Left colon (tissue), 2 donors: ENCODE measurements around the gene ENDOD1. TPM values are rescaled to one million over a fixed set of nuclear protein-coding genes. Genes with fewer than 3 reads are reported as not detected.
A peak's percentile ranks its signal among the peaks of the same experiment; 100 is the strongest.
"Not testable (repeated sequence)": the region's sequence is repeated elsewhere in the genome, so short reads cannot be mapped to it uniquely, and the experiment has no call there.

ENCODE experiments used
- ATAC-seq: fragments of 200-7000 bp; cut with Tn5 transposase; one replicate; pipeline ENCODE4 v1.9.1; 2020; ENCODE audit warnings: mild to moderate bottlenecking, moderate library complexity
- DNase-seq, 2 donors: peaks; one replicate each; pipeline ENCODE4 v3.0.0-alpha.2; 2020
- intact Hi-C, 2 donors: fragments of 100-400 bp; cut with DNase I in 1 of 2; cut with micrococcal nuclease in 1 of 2; formaldehyde crosslinking; loops; one replicate each; pipeline versions ENCODE4 v1.11.2 to v1.14.0; 2022; cut with DNase I, micrococcal nuclease
- long read RNA-seq: library from polyadenylated mRNA; unstranded; transcript quantifications from one replicate; pipeline ENCODE4 v2.0.0, GENCODE V29; 2021
- total RNA-seq, 2 donors: library from RNA; stranded (reverse); fragmentation: NEBNext Ultra II Directional; extraction: Animal tissue kit (Norgen Biotek cat#: 25700); gene quantifications; one replicate each; pipeline ENCODE4 v1.2.1, GENCODE V29; 2021
- donor health status: DM: no; HTN: no; CAD: no.
- donor health status: DM: yes; HTN: yes; CAD: no.

ENDOD1 gene, protein sequence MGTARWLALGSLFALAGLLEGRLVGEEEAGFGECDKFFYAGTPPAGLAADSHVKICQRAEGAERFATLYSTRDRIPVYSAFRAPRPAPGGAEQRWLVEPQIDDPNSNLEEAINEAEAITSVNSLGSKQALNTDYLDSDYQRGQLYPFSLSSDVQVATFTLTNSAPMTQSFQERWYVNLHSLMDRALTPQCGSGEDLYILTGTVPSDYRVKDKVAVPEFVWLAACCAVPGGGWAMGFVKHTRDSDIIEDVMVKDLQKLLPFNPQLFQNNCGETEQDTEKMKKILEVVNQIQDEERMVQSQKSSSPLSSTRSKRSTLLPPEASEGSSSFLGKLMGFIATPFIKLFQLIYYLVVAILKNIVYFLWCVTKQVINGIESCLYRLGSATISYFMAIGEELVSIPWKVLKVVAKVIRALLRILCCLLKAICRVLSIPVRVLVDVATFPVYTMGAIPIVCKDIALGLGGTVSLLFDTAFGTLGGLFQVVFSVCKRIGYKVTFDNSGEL
- 100 to 1,000 TPM in 1 of 2 donors, 10 to 100 TPM in 1; 98.9 to 108 TPM for total RNA-seq
- long read RNA-seq, full-length matches to known transcripts = 82 of 122 reads
- long read RNA-seq, partial matches to known transcripts = 0 of 122 reads
- long read RNA-seq, other reads (novel, unspliced or antisense) = 40 of 122 reads

DNA sequence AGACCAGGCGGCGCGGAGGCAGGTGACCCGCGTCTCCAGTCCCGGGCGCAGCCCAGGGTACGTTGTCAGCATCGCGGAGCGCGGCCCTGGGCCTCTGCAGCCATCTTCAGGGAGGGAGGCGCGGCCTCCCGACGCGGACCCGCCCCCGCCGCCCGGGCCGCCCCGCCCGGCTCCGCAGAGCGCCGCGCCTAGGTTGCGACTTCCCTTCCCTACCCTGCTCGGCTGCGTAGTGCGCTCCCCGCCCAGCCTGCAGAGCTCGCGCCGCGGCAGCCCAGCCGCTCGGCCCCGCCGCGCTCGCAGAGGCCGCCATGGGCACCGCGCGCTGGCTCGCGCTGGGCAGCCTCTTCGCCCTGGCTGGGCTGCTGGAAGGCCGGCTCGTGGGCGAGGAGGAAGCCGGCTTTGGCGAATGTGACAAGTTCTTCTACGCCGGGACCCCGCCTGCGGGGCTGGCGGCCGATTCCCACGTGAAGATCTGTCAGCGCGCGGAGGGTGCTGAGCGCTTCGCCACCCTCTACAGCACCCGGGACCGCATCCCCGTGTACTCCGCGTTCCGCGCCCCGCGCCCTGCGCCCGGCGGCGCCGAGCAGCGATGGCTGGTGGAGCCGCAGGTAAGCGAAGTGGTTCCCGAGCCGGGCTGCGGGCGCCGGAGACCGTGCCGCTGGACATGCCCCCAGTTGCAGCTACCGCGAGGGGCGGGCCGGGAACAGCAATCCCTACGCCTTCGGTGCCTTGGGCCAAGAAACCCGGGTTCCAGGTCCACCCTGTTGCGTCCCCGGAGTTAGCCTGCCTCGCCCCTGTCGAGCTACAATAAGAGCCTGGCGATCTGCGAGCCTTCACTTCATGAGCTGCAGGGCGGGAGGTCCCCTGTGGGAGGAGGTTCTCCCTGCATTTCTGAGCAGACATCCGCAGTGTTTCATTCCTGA lies at the start of gene ENDOD1:
Gene ENDOD1, plus strand, starts transcription at position 227 of the 923 bp plus-strand sequence. Its CDS starts 82 bp downstream, at position 309.
- intact Hi-C loops = no loop called here
- DNase-seq (peak; percentile 82 to 88), ATAC-seq (peak; percentile 81)

DNA sequence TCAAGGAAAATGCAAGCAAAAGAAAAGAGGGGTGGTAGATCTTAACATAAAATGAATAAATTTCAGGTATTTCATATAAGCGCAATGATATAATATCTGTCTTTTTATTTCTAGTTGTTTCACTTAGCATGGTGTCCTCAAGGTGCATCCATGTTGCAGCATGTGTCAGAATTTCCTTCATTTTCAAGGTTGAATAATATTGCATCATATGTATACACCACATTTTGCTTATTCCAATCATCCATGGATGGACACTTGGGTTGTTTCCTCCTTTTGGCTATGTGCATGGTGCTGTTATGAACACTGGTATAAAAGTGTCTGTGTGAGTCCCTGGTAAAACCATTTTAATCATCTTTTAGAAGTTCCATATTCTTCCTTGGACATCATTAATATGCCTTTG lies 47.4 kb upstream of the ENDOD1 start:
- DNase-seq (no peak), ATAC-seq (no peak)
- intact Hi-C loops = no loop called here

DNA sequence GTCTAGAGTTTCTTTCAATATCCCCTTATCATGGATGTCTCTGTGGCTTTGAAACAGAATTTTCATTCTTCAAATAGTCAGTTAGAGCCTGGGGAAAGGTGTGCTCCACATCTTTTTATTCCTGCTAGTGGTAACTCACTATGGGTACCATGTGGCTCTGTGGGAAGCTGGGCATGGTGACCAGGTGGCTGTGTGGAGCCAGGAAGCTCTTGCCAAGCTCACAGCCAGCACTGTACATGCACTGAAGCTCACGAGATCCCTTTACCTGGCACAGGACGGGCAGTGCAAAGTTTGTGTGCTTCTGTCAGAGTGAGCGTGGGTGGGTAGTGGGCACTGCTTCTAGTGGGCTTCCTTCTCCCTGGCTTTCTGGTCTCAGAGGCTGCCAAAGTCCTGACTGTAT lies 46.7 kb upstream of the ENDOD1 start:
- ATAC-seq (no peak), DNase-seq (no peak)
- intact Hi-C loops = no loop called here

DNA sequence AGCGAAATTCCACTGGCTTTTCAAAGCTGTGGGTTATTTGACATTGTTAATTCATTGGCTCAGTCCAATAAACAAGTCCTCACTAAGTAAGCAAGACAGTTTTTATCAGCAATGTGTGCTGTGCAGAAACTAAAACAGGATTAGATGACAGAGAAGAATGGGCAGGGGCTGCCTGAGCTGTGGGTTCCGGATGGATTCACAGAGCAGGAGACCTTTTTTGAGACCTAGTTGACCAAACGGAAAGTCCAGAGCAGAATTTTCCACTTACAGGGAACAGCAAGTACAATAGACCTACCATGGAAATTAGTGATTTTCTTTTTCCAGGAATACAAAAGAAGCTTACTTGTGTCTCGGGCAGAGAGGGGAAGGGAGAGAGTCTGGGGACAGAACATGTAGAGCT lies 45.6 kb upstream of the ENDOD1 start:
- ATAC-seq (no peak), DNase-seq (no peak)
- intact Hi-C loops = no loop called here

DNA sequence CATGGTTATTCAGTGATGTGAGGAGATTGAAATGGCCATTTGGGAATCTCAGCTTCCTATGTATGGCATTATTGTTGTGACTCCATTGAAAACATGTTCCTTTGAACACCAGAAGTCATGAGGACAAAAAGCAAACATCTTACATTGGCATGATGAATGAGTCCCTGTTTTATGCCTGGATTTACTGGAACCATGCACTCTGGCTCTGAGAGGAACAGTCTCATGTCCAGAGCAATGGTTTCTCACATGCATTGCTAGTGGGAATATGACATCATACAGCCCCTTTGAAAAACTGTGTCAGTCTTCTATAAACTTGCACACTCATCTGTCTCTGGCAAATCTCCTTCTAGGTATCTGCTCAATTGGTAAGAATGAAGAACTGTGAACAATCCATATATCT lies 43.8 kb upstream of the ENDOD1 start:
- intact Hi-C loops = no loop called here
- ATAC-seq (no peak), DNase-seq (no peak)

DNA sequence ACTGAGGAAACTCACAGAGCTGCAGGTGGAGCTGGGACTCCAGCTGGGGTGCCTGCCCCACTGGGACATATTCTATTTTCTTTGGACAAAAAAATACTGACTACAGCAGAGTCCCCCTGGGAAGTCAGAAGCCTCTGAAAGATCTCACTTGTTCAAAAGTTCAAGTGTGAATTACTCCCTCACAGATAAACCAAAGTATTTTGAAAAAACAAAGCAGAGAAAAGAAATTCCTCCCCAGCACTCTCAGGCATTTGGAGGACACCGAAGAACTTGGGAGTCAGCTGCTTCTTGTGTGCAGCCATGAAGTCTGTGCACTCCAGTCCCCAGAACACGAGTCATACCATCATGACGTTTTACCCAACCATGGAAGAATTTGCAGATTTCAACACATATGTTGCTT lies 40.5 kb upstream of the ENDOD1 start, which contains the start of gene KDM4F:
Gene KDM4F, plus strand, starts transcription at position 301 of the 400 bp plus-strand sequence.
- DNase-seq, ATAC-seq, intact Hi-C loops: not testable (repeated sequence)

DNA sequence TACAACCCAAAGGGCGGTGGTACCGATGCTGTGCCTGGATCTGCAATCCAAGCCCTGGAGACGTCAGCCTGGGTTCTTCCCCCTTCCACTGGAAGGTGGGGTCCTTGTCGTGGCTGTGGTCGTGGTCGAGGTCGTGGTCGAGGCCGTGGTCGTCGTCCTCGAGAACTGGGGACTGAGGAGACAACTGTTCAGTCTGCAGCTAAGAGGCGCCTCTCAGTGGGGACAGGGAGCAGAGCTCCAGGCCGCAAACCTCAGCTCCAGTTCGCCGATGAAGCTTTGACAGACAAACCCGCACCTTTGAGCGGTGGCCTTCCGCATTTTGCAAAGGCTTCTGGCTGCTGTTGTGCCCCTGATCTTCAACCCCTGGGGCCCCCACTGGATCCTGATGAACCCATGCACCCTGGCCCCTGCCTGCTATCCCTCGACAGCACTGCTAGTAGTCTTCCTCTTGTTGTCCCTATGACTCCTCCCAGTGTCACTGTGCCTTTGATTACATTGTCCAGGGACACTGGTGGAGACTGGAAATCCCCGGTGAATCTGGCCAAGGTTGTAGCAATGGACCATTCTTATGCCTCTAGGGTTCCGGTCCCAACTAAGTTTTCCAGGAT lies 38.9 kb upstream of the ENDOD1 start:
- intact Hi-C loops = no loop called here
- no peak for DNase-seq
- ATAC-seq = no peak

DNA sequence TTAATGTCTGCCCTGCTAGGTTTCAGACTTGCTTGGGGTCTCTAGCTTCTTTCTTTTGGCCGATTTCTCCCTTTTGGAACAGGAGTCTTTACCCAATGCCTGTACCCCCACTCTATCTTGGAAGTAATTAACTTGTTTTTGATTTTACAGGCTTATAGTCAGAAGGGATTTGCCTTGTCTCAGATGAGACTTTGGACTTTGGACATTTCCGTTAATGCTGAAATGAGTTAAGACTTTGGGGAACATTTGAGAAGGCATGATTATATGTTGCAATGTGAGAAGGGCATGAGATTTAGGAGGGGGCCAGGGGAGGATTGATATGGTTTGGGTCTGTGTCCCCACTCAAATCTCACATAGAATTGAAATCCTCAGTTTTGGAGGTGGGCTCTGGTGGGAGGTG lies 35.3 kb upstream of the ENDOD1 start:
- DNase-seq = no peak
- ATAC-seq = no peak
- intact Hi-C loops = no loop called here

DNA sequence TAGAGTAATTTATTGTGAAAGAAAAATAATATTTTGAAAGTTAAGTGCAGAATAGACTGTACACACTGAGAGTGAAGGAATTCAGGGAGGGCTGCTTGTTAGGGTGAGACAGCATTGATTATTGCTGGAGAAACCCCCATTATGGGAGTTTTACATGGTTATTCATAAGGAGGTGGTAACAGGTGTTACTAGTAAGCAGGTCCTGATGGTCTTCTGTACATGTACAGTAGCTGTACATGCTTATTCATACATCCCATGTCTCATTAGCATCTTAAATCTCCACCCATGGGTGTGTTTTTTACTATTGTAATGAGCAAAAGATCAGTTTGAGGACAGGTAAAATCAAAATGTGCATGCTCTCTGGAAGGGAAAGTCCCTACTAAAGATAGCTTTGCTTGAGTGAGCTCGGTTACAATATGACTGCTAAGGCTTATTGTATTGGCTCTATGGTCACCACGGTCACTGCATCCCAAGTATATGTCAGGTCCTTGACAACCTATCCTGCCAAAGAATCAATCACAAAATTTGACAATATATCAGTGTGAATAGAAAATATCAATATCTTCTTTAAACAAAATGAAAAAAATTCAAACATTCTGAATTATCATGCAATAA lies 34.3 kb upstream of the ENDOD1 start:
- intact Hi-C loops = no loop called here
- DNase-seq (no peak), ATAC-seq (no peak)

DNA sequence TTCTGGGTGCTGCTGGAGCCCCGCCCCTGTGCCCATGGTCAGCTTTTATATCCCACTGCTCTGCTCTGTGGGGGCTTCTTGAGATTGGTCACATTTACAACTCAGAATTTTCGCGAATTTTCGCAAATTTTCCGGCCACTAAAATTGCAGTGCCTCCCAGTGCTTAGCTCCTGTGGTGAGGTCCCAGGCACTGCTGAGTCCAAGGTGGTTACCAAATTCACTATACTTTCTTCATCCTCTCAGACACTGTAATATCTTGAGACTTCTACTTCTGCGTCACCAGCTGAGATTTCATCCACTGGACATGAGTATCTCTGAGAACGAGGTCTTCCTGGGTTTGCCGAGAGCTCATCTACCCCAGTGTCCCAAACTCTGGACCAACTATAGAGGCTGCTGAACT lies 31.7 kb upstream of the ENDOD1 start:
- intact Hi-C loops = no loop called here
- no peak for DNase-seq
- no peak for ATAC-seq

DNA sequence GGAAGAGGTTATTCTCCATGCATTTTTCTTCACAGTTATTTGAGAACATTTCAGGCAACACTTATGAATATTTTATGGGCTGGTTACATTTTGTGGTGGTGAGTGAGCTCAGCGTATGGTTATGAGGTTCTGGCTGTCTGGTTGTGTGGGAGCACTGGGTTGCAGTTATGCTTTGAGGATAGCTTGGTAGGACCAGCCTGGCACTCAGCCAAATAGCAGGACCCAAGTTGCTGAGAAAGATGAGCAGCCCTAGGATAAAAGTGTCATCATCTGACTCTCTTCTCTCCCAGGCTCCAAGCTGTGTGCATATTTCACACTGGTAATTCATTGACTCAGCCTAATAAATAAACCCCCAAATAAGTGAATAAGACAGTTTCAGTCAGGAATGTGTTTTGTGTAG lies 31.0 kb upstream of the ENDOD1 start:
- intact Hi-C loops = no loop called here
- ATAC-seq = no peak
- no peak for DNase-seq

DNA sequence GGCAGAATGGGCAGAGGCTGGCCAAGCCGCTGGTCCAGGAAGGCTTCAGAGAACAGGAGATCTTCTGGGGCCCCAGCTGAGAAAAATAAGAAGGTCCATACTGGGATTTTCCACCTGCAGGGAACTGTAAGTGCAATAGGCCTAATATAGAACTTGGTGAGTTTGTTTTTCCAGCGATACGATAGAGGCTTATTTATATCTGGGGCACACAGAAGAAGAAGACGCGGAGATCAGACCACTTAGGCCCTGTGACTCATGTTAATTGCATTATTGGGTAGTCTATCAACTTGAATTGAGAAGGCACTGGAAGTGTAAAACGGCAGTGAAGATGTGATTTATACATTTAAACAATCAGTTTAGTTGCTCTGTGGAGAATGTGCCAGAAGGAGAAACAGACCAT lies 30.6 kb upstream of the ENDOD1 start:
- intact Hi-C loops = no loop called here

DNA sequence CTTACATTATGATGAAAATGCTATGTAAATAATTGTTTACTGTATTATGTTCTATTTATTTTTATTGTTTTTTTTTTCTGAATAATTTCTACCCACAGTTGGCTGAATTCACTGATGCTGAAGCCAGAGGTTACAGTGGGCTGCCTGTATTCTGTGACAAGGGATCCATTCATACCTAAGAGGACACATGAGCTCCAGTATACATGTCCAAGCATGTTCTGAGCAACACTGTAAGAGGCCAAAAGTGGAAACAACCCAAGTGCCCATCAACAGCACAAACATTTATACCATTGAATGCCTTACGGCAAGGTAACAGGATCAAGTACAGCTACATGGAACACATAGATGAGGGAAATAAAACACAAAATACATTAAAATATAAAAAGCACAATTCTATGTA lies 24.3 kb upstream of the ENDOD1 start:
- ATAC-seq (no peak), DNase-seq (no peak)
- intact Hi-C loops = loop anchor here in 1 of 2 donors (5.0 kb wide), 1 partner anchor 87 kb away; no protein-coding TSS in a partner anchor

More for the DNA sequence above, 30.6 kb upstream of the ENDOD1 start:
- no peak for DNase-seq
- ATAC-seq = no peak

DNA sequence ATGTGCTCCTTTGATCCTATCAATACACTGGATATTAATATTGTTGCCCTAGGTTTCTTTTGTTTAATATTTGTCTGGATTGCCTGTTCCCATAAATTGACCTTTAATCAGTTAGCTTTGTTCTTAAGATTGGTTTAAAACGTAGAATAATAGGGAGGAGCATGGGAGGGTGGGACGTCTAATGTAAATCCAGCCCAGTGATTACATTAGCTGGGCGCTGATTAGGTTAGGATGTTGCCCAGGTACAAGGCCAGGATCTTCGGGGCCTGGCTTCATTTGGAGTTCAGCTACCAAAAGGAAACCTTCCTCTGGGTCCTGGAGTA lies 23.0 kb upstream of the ENDOD1 start, which contains the start of gene SRSF8:
Gene SRSF8, plus strand, starts transcription at position 204 of the 323 bp plus-strand sequence. CDS start 308 bp downstream, outside the sequence.
- DNase-seq = no peak
- intact Hi-C loops = loop anchor here in 1 of 2 donors (5.0 kb wide), 1 partner anchor 86 kb away; no protein-coding TSS in a partner anchor
- ATAC-seq = peak; percentile 61

DNA sequence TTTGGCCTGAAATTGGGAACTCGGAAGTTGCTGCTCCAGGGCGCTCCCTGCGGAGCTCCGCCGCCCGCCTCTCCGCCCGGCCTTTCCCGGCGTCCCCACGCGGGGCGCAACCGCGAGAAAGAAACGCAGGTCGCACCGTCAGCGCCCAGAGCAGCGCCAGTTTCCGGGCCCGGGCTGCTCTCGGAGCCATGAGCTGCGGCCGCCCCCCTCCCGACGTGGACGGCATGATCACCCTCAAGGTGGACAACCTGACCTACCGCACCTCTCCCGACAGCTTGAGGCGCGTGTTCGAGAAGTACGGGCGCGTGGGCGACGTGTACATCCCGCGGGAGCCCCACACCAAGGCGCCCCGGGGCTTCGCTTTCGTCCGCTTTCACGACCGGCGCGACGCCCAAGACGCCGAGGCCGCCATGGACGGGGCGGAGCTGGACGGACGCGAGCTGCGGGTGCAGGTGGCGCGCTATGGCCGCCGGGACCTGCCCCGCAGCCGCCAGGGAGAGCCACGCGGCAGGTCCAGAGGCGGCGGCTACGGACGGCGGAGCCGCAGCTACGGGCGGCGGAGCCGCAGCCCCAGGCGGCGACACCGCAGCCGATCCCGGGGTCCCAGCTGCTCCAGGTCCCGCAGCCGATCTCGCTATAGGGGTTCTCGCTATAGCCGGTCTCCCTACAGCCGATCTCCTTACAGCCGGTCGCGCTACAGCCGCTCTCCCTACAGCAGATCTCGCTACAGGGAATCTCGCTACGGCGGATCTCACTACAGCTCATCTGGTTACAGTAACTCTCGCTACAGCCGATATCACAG lies 22.4 kb upstream of the ENDOD1 start:
- ATAC-seq = peak; percentile 76
- intact Hi-C loops = loop anchor here in 1 of 2 donors (5.0 kb wide), 1 partner anchor 85 kb away; no protein-coding TSS in a partner anchor

DNA sequence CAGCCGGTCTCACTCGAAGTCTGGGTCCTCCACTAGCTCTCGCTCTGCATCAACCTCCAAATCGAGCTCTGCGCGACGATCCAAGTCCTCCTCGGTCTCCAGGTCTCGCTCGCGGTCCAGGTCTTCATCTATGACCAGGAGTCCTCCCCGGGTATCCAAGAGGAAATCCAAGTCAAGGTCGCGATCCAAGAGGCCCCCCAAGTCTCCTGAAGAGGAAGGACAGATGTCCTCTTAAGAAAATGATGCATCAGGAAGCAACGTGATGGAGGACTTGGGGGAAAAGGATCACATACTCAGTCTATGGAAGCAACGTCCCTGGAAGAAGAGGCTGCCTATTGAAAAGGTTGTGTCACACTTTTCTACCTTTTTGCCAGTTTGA lies 21.8 kb upstream of the ENDOD1 start:
- peak; percentile 9 for ATAC-seq
- DNase-seq = no peak
- intact Hi-C loops = loop anchor here in 1 of 2 donors (5.0 kb wide), 1 partner anchor 84 kb away; no protein-coding TSS in a partner anchor

More for the DNA sequence above, 22.4 kb upstream of the ENDOD1 start:
- DNase-seq = peak; percentile 74 to 89

DNA sequence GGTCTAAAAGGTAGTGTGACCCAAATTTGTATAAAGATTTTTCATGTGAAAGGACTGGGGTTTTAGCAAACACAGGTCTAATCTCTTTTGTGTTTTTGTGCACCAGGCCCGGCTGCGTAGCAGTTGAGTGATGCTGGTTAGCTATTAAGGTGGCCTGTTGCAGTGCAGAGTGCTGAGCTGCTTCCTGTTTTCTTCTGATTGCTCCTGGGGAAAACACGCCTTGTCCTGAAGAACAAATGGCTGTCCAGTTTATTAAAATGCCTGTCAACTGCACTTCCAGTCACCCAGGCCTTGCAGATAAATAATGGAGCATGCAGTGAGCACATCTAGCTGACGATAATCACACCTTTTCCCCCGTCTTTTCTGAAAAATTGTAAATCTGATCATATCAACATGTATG lies 21.1 kb upstream of the ENDOD1 start:
- intact Hi-C loops = loop anchor here in 1 of 2 donors (5.0 kb wide), 1 partner anchor 84 kb away; no protein-coding TSS in a partner anchor
- DNase-seq = peak; percentile 83 to 89
- peak; percentile 80 for ATAC-seq
